GM19025 (cell line): ENCODE results near the gene NRCAM.

Experiments
- ATAC-seq: cut with Tn5 transposase; IDR thresholded peaks from one replicate; pipeline ENCODE4 v1.9.1; 2021; ENCODE audit warnings: mild to moderate bottlenecking, low read depth, moderate library complexity; ENCODE audit not compliant: unreplicated experiment

The NRCAM gene

GRCh38 chr7:108227366-108227765 lies 228.9 kb downstream of the NRCAM start:
- ATAC-seq: no peak

GRCh38 chr7:108226816-108227299 lies 229.4 kb downstream of the NRCAM start:
- ATAC-seq: no peak

DNA sequence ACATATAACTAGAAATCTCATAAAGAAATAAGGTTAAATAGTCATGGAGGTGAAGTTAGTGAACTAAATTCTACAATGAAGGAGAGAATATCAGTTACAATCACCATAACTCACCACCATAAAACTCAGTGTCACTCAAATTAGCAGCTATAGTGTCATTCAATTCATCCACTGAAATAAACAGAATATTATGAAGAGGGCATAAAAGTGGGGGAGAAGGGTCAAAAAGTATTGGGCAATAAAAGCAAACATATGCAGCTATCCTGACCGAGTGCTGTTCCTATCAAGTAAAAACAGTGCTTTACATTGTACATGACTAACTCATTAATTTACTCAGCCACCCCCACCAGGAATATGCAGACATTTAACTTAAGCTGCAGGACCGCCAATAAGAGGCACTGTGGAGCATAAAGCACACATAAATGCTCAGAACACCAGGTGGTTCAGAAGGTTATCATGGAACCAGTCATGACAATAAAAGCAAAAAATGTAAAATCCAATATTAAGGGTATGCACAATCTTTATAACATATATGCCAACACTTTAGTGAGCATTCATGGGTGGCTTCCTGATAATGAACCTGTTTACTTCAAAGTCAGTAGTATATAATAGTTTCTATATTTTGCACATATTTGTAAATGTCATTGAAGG lies 230.6 kb downstream of the NRCAM start:
- ATAC-seq: no peak

- no peak for ATAC-seq
Measured at GRCh38 chr7:108224387-108224786, 231.8 kb downstream of the NRCAM start.

- ATAC-seq: no peak
Measured at GRCh38 chr7:108222236-108222892, 233.9 kb downstream of the NRCAM start.

DNA sequence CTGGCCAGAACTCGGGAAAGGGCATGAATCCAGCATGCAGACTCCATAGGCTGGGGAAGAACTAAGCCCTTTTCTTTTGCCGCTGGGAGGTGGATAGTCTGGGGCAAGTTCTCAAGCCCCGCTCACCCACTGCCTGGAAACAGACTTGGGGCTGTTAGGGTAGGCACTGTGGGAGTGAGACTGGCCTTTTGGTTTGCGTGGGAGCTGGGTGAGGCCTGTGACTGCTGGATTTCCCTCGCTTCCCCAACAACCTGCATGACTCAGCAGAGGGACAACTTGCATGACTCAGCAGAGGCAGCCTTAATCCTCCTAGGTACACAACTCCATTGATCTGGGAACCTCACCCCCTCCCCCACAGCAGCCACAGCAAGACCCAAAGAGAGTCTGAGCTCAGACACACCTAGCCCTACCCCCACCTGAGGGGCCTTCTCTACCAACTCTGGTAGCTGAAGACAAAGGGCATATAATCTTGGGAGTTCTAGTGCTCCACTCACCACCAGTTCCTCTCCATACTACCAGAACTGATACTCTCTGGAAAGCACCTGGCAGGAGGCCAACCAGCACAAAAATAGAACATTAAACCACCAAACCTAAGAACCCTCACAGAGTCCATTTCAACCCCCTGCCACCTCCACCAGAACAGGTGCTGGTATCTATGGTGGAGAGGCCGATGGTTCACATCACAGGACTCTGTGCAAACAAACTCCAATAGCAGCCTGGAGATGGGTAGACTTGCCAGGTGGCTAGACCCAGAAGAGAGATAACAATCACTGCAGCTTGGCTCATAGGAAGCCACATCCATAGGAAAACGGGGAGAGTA lies 244.6 kb downstream of the NRCAM start:
- ATAC-seq: peak; percentile 65

DNA sequence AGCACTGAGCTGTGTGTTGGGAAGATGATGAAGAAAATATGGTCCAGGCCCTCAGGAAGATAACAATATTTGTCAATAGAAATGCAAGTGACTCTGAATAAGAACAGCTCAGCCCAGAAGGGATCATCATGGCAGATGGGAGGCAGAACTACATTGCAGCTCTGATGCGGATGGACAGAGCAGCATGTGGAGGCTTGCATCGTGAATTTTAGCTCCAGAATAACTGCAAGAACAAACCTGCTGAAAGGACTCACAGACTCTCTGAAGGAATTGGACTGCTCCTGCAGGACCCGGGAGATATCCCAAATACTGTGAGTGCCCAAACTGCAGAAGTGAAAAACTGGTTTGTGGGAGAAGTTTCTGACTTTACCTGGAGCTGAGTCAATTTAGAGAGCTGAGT lies 245.4 kb downstream of the NRCAM start:
- no peak for ATAC-seq

DNA sequence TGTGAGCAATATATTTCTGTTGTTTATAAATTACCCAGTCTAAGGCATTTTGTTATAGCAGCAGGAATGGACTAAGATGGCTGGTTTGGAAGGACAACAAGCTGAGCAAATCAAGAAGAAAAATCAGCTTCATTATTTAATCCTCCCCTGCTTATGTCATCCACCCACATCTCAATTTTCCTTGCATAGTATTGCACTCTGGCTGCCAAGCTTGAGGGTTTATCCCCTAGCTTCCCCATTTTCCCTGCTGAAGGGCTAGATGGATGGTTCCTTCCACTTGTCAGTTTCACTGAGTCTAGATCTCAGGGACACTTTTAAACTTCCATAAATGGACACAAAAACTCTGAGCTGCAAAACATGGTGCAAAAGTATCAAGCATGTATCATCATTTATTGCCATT lies 250.9 kb downstream of the NRCAM start:
- ATAC-seq: no peak

GRCh38 chr7:108204281-108204796 lies 251.9 kb downstream of the NRCAM start:
- ATAC-seq: no peak

DNA sequence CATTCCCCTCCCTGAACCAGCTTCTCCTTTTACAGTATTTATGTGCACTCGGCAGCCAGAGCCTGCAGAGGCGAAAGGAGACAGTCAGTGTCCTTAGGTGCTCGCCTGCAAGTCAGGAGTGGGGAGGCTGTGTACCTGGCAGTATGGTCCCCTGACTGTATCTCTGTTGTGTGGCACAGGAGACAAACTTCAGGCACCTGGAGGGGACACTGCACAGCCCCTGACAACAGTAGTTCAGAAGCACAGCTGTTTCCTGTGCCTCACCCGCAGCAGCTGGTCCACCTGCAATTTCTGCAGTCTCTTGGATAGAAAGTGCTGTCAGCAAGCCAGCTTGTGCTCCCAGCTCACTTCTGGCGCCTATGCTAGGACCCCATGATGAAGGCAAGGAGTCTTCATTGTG lies 252.7 kb downstream of the NRCAM start:
- peak; percentile 80 for ATAC-seq

GRCh38 chr7:108202743-108203142 lies 253.5 kb downstream of the NRCAM start:
- ATAC-seq: no peak

GRCh38 chr7:108201766-108202165 lies 254.5 kb downstream of the NRCAM start:
- ATAC-seq: no peak

GRCh38 chr7:108200326-108200725 lies 255.9 kb downstream of the NRCAM start:
- ATAC-seq: no peak

DNA sequence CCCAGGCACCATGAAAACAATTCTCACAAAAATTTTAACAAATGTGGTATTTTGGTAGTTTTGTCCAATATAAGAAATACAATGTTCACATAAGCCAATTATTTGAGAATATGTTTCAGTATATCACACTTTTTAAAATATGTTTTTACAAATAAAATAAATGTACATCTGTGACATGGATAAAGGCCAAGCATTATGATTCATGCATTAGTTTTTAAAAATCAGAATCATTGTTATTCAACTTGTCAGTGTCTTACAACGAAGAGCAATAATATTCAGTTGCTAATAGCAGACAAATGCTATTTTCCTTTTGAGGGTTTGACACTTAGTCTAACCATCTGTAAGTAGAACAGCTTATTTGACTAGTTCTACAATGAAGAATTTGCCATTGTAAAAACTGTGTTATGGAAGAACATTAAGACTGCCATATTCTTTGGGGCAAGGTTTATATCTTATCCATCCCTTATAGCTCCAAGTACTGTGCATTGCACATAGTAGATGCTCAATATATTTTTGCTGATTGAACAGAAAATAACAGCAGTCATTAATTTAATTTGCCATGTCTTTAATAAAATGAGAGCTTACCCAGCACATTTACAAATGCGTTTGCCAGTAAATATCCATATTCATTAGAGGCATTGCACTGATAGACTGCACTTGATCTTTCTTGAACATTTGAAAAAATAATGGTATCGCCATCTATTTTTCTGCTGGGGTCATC lies 258.7 kb downstream of the NRCAM start:
- no peak for ATAC-seq

- no peak for ATAC-seq
Measured at GRCh38 chr7:108196004-108196403, 260.2 kb downstream of the NRCAM start.

- no peak for ATAC-seq
Measured at GRCh38 chr7:108193594-108194498, 262.4 kb downstream of the NRCAM start.

- ATAC-seq: no peak
Measured at GRCh38 chr7:108190891-108191290, 265.3 kb downstream of the NRCAM start.

DNA sequence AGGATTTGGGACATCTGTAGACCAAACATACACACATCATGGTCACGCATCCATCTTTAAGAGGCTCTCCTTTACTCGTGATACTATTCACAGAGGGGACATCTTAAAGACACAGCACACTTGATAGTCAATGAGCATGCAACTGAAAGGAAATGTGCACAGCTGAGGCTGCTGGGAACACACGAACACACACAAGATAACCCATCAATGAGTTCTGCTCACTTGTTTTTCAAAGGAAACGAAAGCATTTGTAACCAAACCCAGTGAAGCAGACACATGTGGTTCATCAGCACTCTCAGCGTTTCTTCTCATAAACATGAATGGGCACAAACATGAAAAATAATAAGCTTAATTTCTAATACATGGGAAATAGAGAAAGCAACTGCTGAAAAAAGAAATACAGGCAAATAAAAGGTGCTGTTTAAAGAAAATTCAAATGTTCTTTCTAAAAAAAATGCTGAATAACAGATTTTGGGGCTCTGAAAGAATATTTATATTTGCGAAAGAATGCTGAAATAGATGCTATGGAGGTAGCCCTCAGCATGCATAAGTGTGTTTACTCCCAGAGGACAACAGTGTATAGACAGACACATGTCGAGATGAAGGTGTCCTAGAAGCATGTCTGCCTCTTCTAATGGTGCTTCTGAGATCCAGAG lies 266.4 kb downstream of the NRCAM start:
- ATAC-seq: peak; percentile 81

DNA sequence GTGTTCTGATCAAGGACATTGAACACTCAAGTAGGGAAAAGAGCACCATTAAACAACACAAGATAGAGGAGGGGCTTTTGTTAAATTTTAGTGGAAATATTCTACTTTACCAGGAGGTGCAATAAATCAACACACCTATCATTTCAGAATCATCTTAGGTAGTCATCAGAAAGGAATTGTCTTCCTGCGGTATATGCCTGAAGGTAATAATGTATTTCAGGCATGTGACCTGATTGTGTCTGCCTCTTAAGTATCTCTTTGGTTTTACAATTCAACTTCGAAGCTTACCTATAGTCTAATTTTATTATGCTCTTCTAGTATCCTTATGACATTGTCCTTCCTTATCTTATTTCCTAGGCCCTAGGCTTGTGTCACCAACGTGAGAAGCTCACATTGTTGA lies 267.5 kb downstream of the NRCAM start:
- ATAC-seq: no peak
